HepG2 (cell line): ENCODE results near the gene IFNLR1. TPM values are rescaled to one million over a fixed set of nuclear protein-coding genes. Genes with fewer than 3 reads are reported as not detected.

Experiments
- BCL6 ChIP-seq: IDR thresholded peaks from 2 replicates; pipeline ENCODE4 v1.6.1; 2016; ENCODE audit warnings: missing genetic modification reagents, missing compliant biosample characterization
- CBFB ChIP-seq: sonication (generic); formaldehyde crosslinking; IDR thresholded peaks from 2 replicates; pipeline ENCODE4 v1.4.0; 2020; ENCODE audit warnings: missing genetic modification reagents
- CBX5 ChIP-seq: sonication (generic); formaldehyde crosslinking; IDR thresholded peaks from 2 replicates; pipeline ENCODE4 v1.4.0; 2020; ENCODE audit warnings: missing genetic modification reagents, borderline replicate concordance
- EED ChIP-seq: sonication (generic); formaldehyde crosslinking; IDR thresholded peaks from 2 replicates; pipeline ENCODE4 v1.5.0; 2020; ENCODE audit warnings: mild to moderate bottlenecking, missing genetic modification reagents
- FIP1L1 ChIP-seq: fragments of 200-400 bp; formaldehyde crosslinking; IDR thresholded peaks from 2 replicates; pipeline ENCODE4 v1.6.1; 2018; ENCODE audit warnings: low read depth, mild to moderate bottlenecking, low read length, moderate library complexity, borderline replicate concordance; ENCODE audit not compliant: insufficient read depth
- FOXA1 ChIP-seq, 2 experiments: fragments of 450-650 bp in 1 of 2; sonication (generic) in 1 of 2; formaldehyde crosslinking in 1 of 2; IDR thresholded peaks; 2 replicates each; pipeline versions ENCODE4 v1.4.0 to v1.6.1; 2016 to 2020; ENCODE audit warnings: missing genetic modification reagents in 1 of 2
- HNF4A ChIP-seq: sonication (generic); formaldehyde crosslinking; IDR thresholded peaks from 2 replicates; pipeline ENCODE4 v1.4.0; 2020; ENCODE audit warnings: missing genetic modification reagents
- MEIS1 ChIP-seq: sonication (generic); formaldehyde crosslinking; IDR thresholded peaks from 2 replicates; pipeline ENCODE4 v1.9.0; 2021; ENCODE audit warnings: mild to moderate bottlenecking, missing genetic modification reagents, moderate library complexity, borderline replicate concordance
- NFE2 ChIP-seq: sonication (generic); formaldehyde crosslinking; IDR thresholded peaks from 2 replicates; pipeline ENCODE4 v1.4.0; 2020; ENCODE audit warnings: missing genetic modification reagents
- NR2F1 ChIP-seq, 2 experiments: fragments of 450-650 bp in 1 of 2; formaldehyde crosslinking in 1 of 2; IDR thresholded peaks; 2 replicates each; pipeline versions ENCODE4 v1.5.0 to v1.6.1; 2016 to 2020; ENCODE audit warnings: mild to moderate bottlenecking in 1 of 2, missing compliant biosample characterization in 1 of 2, missing genetic modification reagents in 1 of 2, moderate library complexity in 1 of 2
- PAWR ChIP-seq: sonication (generic); formaldehyde crosslinking; IDR thresholded peaks from 2 replicates; pipeline ENCODE4 v1.4.0; 2020; ENCODE audit warnings: missing genetic modification reagents, mild to moderate bottlenecking, borderline replicate concordance
- PHF21A ChIP-seq: sonication (generic); formaldehyde crosslinking; IDR thresholded peaks from 2 replicates; pipeline ENCODE4 v1.5.0; 2020; ENCODE audit warnings: mild to moderate bottlenecking, missing genetic modification reagents
- RARA ChIP-seq: IDR thresholded peaks from 2 replicates; pipeline ENCODE4 v1.6.1; 2016; ENCODE audit warnings: missing genetic modification reagents, missing compliant biosample characterization
- RXRA ChIP-seq: sonication (generic); formaldehyde crosslinking; IDR thresholded peaks from 2 replicates; pipeline ENCODE4 v1.5.1; 2020; ENCODE audit warnings: missing genetic modification reagents
- SOX6 ChIP-seq, 2 experiments: fragments of 450-650 bp in 1 of 2; sonication (generic) in 1 of 2; formaldehyde crosslinking in 1 of 2; IDR thresholded peaks; 2 replicates each; pipeline versions ENCODE4 v1.4.0 to v1.6.1; 2017 to 2020; ENCODE audit warnings: antibody characterized with exemption in 1 of 2, mild to moderate bottlenecking in 1 of 2, missing genetic modification reagents in 1 of 2
- TEAD3 ChIP-seq: optimal IDR thresholded peaks from 2 replicates; pipeline ENCODE3; 2016; ENCODE audit warnings: borderline replicate concordance
- THRA ChIP-seq: sonication (generic); formaldehyde crosslinking; IDR thresholded peaks from 2 replicates; pipeline ENCODE4 v1.4.0; 2020; ENCODE audit warnings: missing genetic modification reagents, borderline replicate concordance
- TP53 ChIP-seq: sonication (generic); formaldehyde crosslinking; conservative IDR thresholded peaks from 2 replicates; pipeline ENCODE4 v1.4.0; 2020; ENCODE audit warnings: missing genetic modification reagents
- ZNF180 ChIP-seq: sonication (generic); formaldehyde crosslinking; IDR thresholded peaks from 2 replicates; pipeline ENCODE4 v1.4.0; 2020; ENCODE audit warnings: low read depth, missing genetic modification reagents, borderline replicate concordance
- polyA plus RNA-seq, 8 experiments: library from polyadenylated mRNA; depleted of rRNA in 3 of 8; stranded (reverse) in 7 of 8; unstranded in 1 of 8; fragments of >200 nt; fragmentation: Illumina TruSeq in 4 of 8; extraction: Trizol in 4 of 8; gene quantifications; 2 replicates each; pipeline versions ENCODE4 v1.2.1 to v1.2.3, GENCODE V29; 2011 to 2016; ENCODE audit warnings: low read depth in 4 of 8, missing spikeins in 1 of 8, mixed read lengths in 1 of 8; ENCODE audit not compliant: insufficient read depth in 1 of 8
- total RNA-seq, 5 experiments: library from RNA; depleted of rRNA; stranded (reverse); fragments of >200 nt; fragmentation: Illumina TruSeq; extraction: Trizol; gene quantifications; 2 replicates each; pipeline ENCODE4 v1.2.3, GENCODE V29; 2016; ENCODE audit warnings: low read depth in 1 of 5
- TF ChIP-seq, protein P1 (sequence below): IDR thresholded peaks from 2 replicates; pipeline ENCODE4 v1.4.0; 2020; ENCODE audit warnings: mild to moderate bottlenecking, missing genetic modification reagents
- TF ChIP-seq, protein P2 (sequence below): sonication (generic); formaldehyde crosslinking; IDR thresholded peaks from 2 replicates; pipeline ENCODE4 v1.4.0; 2020; ENCODE audit warnings: missing genetic modification reagents

The IFNLR1 gene
- total and polyA plus RNA-seq, 2 of the 13 experiments (the other 11 are each of a cell fraction or from before 2014, with no cell fraction given): 3.8 to 8.5 TPM

- TF ChIP-seq HNF4A (CRISPR knock-in tag) (peak; percentile 29; the same call in 1 of the 2 replicates), CBX5 (CRISPR knock-in tag) (0 out of 2 replicates have a peak, but pooled peaks have one; percentile 33), EED (no peak), MEIS1 (CRISPR knock-in tag) (no peak), SOX6 (IDR thresholded peaks at IDR 0.05) (no peak), SOX6 (CRISPR knock-in tag; IDR thresholded peaks at IDR 0.05) (peak; percentile 44; the same call in 1 of the 2 replicates), FIP1L1 (no peak), BCL6 (CRISPR knock-in tag) (peak; percentile 84), RXRA (CRISPR knock-in tag) (peak; percentile 33; the same call in 1 of the 2 replicates), PAWR (no peak), CBFB (CRISPR knock-in tag) (no peak), NFE2 (no peak), PHF21A (CRISPR knock-in tag) (0 out of 2 replicates have a peak, but pooled peaks have one; percentile 18), NR2F1 (CRISPR knock-in tag; IDR thresholded peaks at IDR 0.05) (peak in 1 of 2 experiments; percentile 54; a peak in 1 of 4 replicates), TEAD3 (CRISPR knock-in tag) (peak; percentile 33), THRA (peak; percentile 25; the same call in 1 of the 2 replicates), TP53 (CRISPR knock-in tag) (no peak), FOXA1 (IDR thresholded peaks at IDR 0.05) (no peak), FOXA1 (CRISPR knock-in tag; IDR thresholded peaks at IDR 0.05) (peak; percentile 88), ZNF180 (CRISPR knock-in tag) (no peak), RARA (CRISPR knock-in tag) (peak; percentile 93)
- TF ChIP-seq, protein P1, sequence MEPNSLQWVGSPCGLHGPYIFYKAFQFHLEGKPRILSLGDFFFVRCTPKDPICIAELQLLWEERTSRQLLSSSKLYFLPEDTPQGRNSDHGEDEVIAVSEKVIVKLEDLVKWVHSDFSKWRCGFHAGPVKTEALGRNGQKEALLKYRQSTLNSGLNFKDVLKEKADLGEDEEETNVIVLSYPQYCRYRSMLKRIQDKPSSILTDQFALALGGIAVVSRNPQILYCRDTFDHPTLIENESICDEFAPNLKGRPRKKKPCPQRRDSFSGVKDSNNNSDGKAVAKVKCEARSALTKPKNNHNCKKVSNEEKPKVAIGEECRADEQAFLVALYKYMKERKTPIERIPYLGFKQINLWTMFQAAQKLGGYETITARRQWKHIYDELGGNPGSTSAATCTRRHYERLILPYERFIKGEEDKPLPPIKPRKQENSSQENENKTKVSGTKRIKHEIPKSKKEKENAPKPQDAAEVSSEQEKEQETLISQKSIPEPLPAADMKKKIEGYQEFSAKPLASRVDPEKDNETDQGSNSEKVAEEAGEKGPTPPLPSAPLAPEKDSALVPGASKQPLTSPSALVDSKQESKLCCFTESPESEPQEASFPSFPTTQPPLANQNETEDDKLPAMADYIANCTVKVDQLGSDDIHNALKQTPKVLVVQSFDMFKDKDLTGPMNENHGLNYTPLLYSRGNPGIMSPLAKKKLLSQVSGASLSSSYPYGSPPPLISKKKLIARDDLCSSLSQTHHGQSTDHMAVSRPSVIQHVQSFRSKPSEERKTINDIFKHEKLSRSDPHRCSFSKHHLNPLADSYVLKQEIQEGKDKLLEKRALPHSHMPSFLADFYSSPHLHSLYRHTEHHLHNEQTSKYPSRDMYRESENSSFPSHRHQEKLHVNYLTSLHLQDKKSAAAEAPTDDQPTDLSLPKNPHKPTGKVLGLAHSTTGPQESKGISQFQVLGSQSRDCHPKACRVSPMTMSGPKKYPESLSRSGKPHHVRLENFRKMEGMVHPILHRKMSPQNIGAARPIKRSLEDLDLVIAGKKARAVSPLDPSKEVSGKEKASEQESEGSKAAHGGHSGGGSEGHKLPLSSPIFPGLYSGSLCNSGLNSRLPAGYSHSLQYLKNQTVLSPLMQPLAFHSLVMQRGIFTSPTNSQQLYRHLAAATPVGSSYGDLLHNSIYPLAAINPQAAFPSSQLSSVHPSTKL (CRISPR knock-in tag): peak; percentile 56; the same call in 1 of the 2 replicates
- TF ChIP-seq, protein P2, sequence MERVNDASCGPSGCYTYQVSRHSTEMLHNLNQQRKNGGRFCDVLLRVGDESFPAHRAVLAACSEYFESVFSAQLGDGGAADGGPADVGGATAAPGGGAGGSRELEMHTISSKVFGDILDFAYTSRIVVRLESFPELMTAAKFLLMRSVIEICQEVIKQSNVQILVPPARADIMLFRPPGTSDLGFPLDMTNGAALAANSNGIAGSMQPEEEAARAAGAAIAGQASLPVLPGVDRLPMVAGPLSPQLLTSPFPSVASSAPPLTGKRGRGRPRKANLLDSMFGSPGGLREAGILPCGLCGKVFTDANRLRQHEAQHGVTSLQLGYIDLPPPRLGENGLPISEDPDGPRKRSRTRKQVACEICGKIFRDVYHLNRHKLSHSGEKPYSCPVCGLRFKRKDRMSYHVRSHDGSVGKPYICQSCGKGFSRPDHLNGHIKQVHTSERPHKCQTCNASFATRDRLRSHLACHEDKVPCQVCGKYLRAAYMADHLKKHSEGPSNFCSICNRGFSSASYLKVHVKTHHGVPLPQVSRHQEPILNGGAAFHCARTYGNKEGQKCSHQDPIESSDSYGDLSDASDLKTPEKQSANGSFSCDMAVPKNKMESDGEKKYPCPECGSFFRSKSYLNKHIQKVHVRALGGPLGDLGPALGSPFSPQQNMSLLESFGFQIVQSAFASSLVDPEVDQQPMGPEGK (CRISPR knock-in tag): 0 out of 2 replicates have a peak, but pooled peaks have one; percentile 36
Observed at GRCh38 chr1:24114753-24115152, 72.3 kb downstream of the IFNLR1 start (continued).
